Right ventricle myocardium superior (tissue), 1 donor: ENCODE measurements around the gene SWSAP1. TPM values are rescaled to one million over a fixed set of nuclear protein-coding genes. Genes with fewer than 3 reads are reported as not detected.
A peak's percentile ranks its signal among the peaks of the same experiment; 100 is the strongest.
"Not testable (repeated sequence)": the region's sequence is repeated elsewhere in the genome, so short reads cannot be mapped to it uniquely, and the experiment has no call there.

Source experiments
- ATAC-seq: fragments of 200-7000 bp; cut with Tn5 transposase; one replicate; pipeline ENCODE4 v1.9.1; 2020; ENCODE audit warnings: mild to moderate bottlenecking; ENCODE audit not compliant: poor library complexity
- DNase-seq: peaks from one replicate; pipeline ENCODE4 v3.0.0-alpha.2; 2020
- intact Hi-C: fragments of 100-400 bp; cut with DNase I; formaldehyde crosslinking; loops from one replicate; pipeline ENCODE4 v1.11.2; 2022
- total RNA-seq: library from RNA; stranded (reverse); fragmentation: NEBNext Ultra II Directional; extraction: Animal tissue kit (Norgen Biotek cat#: 25700); gene quantifications from one replicate; pipeline ENCODE4 v1.2.1, GENCODE V29; 2021
- donor health status: DM: no; HTN: yes; CAD: no; lungs with severe emphysema.

Gene SWSAP1
- total RNA-seq, 1 donor from 2014 or later: 1.2 TPM

GRCh38 chr19:11373885-11374432 lies 507 bp upstream of the SWSAP1 start:
- ATAC-seq (no peak), DNase-seq (no peak)
- intact Hi-C loops: no loop called here

GRCh38 chr19:11375143-11375948 lies 880 bp downstream of the SWSAP1 start:
- intact Hi-C loops: no loop called here
- DNase-seq: peak; percentile 76
- ATAC-seq: peak; percentile 7

- intact Hi-C loops: no loop called here
- ATAC-seq: no peak
- DNase-seq: no peak
Observed at GRCh38 chr19:11377237-11377636, 2.8 kb downstream of the SWSAP1 start.

- ATAC-seq (no peak), DNase-seq (no peak)
- intact Hi-C loops: no loop called here
Observed at GRCh38 chr19:11377756-11378155, 3.3 kb downstream of the SWSAP1 start.

GRCh38 chr19:11378319-11379189 lies 4.1 kb downstream of the SWSAP1 start:
- intact Hi-C loops: no loop called here
- DNase-seq (peak; percentile 71), ATAC-seq (no peak)

- ATAC-seq, intact Hi-C loops, DNase-seq: not testable (repeated sequence)
Observed at GRCh38 chr19:11379269-11379845, 4.9 kb downstream of the SWSAP1 start.

GRCh38 chr19:11379857-11380350 lies 5.4 kb downstream of the SWSAP1 start:
- intact Hi-C loops: loop anchor here (10.0 kb wide), 2 partner anchors 55 to 85 kb away; partner anchors contain the start of genes ODAD3, PRKCSH and TSPAN16

GRCh38 chr19:11380653-11381537 lies 6.4 kb downstream of the SWSAP1 start:
- peak; percentile 96 for DNase-seq
- peak; percentile 91 for ATAC-seq
- intact Hi-C loops: loop anchor here (10.0 kb wide), 2 partner anchors 54 to 86 kb away; partner anchors contain the start of genes ODAD3, PRKCSH and TSPAN16

More at GRCh38 chr19:11379857-11380350, 5.4 kb downstream of the SWSAP1 start:
- DNase-seq (no peak), ATAC-seq (no peak)

- ATAC-seq (peak; percentile 15), DNase-seq (peak; percentile 73)
- intact Hi-C loops: loop anchor here (10.0 kb wide), 2 partner anchors 52 to 88 kb away; partner anchors contain the start of genes ODAD3, PRKCSH and TSPAN16
Observed at GRCh38 chr19:11382898-11383705, 8.6 kb downstream of the SWSAP1 start.

GRCh38 chr19:11383706-11384048 lies 9.2 kb downstream of the SWSAP1 start:
- DNase-seq: no peak
- no peak for ATAC-seq
- intact Hi-C loops: loop anchor here (10.0 kb wide), 2 partner anchors 51 to 89 kb away; partner anchors contain the start of genes ODAD3, PRKCSH and TSPAN16

GRCh38 chr19:11384778-11385129 lies 10.3 kb downstream of the SWSAP1 start:
- DNase-seq (no peak), ATAC-seq (no peak)
- intact Hi-C loops: loop anchor here (10.0 kb wide), 2 partner anchors 50 to 90 kb away; partner anchors contain the start of genes ODAD3, PRKCSH and TSPAN16

GRCh38 chr19:11387162-11388034 lies 12.9 kb downstream of the SWSAP1 start:
- DNase-seq (no peak), ATAC-seq (no peak)
- intact Hi-C loops: loop anchor here (10.0 kb wide), 2 partner anchors 47 to 93 kb away; partner anchors contain the start of genes ODAD3, PRKCSH and TSPAN16

GRCh38 chr19:11390359-11390758 lies 15.9 kb downstream of the SWSAP1 start:
- DNase-seq: no peak
- intact Hi-C loops: no loop called here
- no peak for ATAC-seq

GRCh38 chr19:11390933-11391680 lies 16.6 kb downstream of the SWSAP1 start:
- intact Hi-C loops: no loop called here
- DNase-seq (no peak), ATAC-seq (no peak)

- ATAC-seq (no peak), DNase-seq (no peak)
- intact Hi-C loops: no loop called here
Observed at GRCh38 chr19:11397089-11397610, 22.7 kb downstream of the SWSAP1 start.
